AG04450 (cell line): Measurements from ENCODE around the gene INPP5E. TPM values are rescaled to one million over a fixed set of nuclear protein-coding genes. Genes with fewer than 3 reads are reported as not detected.

ENCODE experiments used
- CTCF ChIA-PET: fragments of 300-600, 350-600 bp; formaldehyde crosslinking; extraction: SDS; loops from one replicate; lab custom pipeline; 2022; ENCODE audit warnings: antibody characterized with exemption, inconsistent platforms; lab: Charles Lee
- POLR2A ChIA-PET: fragments of 350-600 bp; formaldehyde crosslinking; extraction: SDS; loops from one replicate; lab custom pipeline; 2021; ENCODE audit warnings: antibody characterized with exemption, inconsistent platforms; lab: Yijun Ruan, JAX
- DNase-seq: peaks from one replicate; pipeline ENCODE4 v3.0.0-alpha.2; 2011; ENCODE audit warnings: low read depth, low spot score
- H3K27ac ChIP-seq: one replicate; pipeline ENCODE4 v1.5.1; 2012; ENCODE audit warnings: low read depth, low read length, control low read depth
- H3K27me3 ChIP-seq: one replicate; pipeline ENCODE4 v1.6.0; 2012; ENCODE audit warnings: low read length; ENCODE audit not compliant: control insufficient read depth, insufficient read depth
- H3K4me3 ChIP-seq: 2 replicates; pipeline ENCODE4 v1.5.1; 2011; ENCODE audit warnings: mild to moderate bottlenecking, low read depth, low read length, control low read depth
- H3K9me3 ChIP-seq: 2 replicates; pipeline ENCODE4 v1.5.1; 2012; ENCODE audit warnings: low read length; ENCODE audit not compliant: control insufficient read depth, insufficient read depth
- CTCF ChIP-seq: IDR thresholded peaks from 2 replicates; pipeline ENCODE4 v1.5.1; 2011; ENCODE audit warnings: low read depth, low read length, control low read depth, inconsistent platforms
- polyA plus RNA-seq: library from polyadenylated mRNA; depleted of rRNA; stranded (reverse); fragments of >200 nt; gene quantifications from 2 replicates; pipeline ENCODE4 v1.2.3, GENCODE V29; 2011

INPP5E gene
- polyA plus RNA-seq, 1 experiment = 4.3 TPM

GRCh38 chr9:136397643-136398042 lies 42.0 kb downstream of the INPP5E start:
- Histone ChIP-seq H3K27ac (no peak overlapping the region), H3K27me3 (no peaks in the 10 kb centered on the region), H3K9me3 (no peaks in the 10 kb centered on the region; the same call in 1 of the 2 replicates), H3K4me3 (no peak overlapping the region)
- TF ChIP-seq CTCF = no peak
- no peak for DNase-seq
- ChIA-PET POLR2A (no interaction called here), CTCF (interaction anchor here (0.9 to 1.8 kb wide), 2 partner anchors 11 to 85 kb away, joined by 3 to 9 read pairs; no protein-coding TSS in a partner anchor)

DNA sequence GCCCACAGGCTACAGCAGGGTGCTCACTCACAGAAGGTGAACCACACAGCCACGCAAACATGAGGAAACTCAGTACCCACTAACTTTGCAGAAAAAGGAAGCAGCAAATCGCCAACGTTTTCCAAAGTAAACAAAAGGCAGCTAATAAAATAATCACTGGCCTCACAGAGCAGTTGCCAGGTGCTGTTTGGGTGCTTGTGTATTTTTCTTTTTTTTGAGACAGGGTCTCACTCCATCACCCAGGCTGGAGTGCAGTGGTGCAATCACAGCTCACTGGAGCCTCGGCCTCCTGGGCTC lies 43.5 kb downstream of the INPP5E start:
- Histone ChIP-seq H3K27ac (no peak overlapping the region), H3K27me3 (no peaks in the 10 kb centered on the region), H3K9me3 (no peaks in the 10 kb centered on the region; the same call in 1 of the 2 replicates), H3K4me3 (no peak overlapping the region)
- ChIA-PET POLR2A (no interaction called here), CTCF (interaction anchor here (1.2 kb wide), 1 partner anchor 83 kb away, joined by 3 read pairs; no protein-coding TSS in a partner anchor)
- no peak for TF ChIP-seq CTCF
- no peak for DNase-seq

DNA sequence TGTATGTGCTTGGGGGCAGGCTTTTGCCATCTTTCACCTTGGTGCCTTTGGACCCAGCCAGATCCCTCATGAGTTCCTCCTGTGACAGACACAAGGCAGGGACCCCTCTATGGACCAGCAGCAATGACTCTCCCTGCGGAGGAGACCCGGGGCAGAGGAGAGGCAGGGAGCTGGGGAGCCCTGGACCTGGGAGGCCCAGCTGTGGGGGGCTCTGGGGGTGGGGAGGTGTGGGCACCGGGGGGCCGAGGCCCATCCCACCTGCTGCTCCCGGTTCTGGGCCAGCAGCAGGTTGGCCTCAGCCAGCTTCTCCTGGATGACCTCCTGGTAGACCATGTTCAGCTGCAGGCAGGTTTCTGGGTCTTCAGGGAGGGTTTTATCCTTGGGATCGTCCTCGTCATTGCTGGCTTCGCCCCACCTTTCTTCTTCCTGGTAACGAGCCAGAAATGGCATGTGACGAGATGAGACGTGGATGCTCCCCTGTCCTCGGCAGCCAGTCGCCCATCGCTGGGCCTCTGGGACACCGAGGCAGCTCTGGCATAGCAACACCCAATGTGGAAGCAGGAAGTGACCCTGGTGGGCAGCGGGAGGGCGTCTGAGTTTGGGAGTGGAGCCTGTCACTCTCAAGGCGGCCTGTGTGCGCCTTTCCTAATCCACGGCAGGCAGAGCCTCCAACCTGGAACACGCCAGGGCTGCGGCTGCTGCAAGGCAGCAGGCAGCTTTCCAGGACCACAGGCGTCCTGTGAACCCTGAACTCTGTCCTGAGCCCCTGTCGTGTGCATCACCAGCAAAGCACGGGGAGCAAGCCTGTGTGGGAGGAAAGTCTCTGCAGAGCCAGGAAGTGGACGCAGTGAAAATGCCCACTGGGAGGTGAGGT lies 44.1 kb downstream of the INPP5E start:
- ChIA-PET CTCF (interaction anchor here (1.2 kb wide), 1 partner anchor 83 kb away, joined by 3 read pairs; no protein-coding TSS in a partner anchor), POLR2A (no interaction called here)
- no peak for DNase-seq
- TF ChIP-seq CTCF = no peak
- no peak overlapping the region for H3K4me3 ChIP-seq
- H3K27me3 ChIP-seq = no peaks in the 10 kb centered on the region
- H3K27ac ChIP-seq = no peak overlapping the region
- no peaks in the 10 kb centered on the region; the same call in 1 of the 2 replicates for H3K9me3 ChIP-seq

GRCh38 chr9:136395020-136395340 lies 44.7 kb downstream of the INPP5E start:
- POLR2A ChIA-PET = no interaction called here
- Histone ChIP-seq H3K4me3 (no peak overlapping the region), H3K9me3 (no peaks in the 10 kb centered on the region; the same call in 1 of the 2 replicates), H3K27ac (no peak overlapping the region), H3K27me3 (no peaks in the 10 kb centered on the region)
- DNase-seq = no peak
- no peak for TF ChIP-seq CTCF
- CTCF ChIA-PET = no interaction called here

GRCh38 chr9:136394312-136395019 lies 45.2 kb downstream of the INPP5E start:
- POLR2A ChIA-PET = no interaction called here
- CTCF ChIA-PET = no interaction called here
- no peak for TF ChIP-seq CTCF
- H3K4me3 ChIP-seq = no peak overlapping the region
- no peaks in the 10 kb centered on the region for H3K27me3 ChIP-seq
- H3K27ac ChIP-seq = no peak overlapping the region
- no peak for DNase-seq
- no peaks in the 10 kb centered on the region; the same call in 1 of the 2 replicates for H3K9me3 ChIP-seq
